ENCODE results near the gene TTLL13. TPM values are rescaled to one million over a fixed set of nuclear protein-coding genes. Genes with fewer than 3 reads are reported as not detected.
A peak's percentile ranks its signal among the peaks of the same experiment; 100 is the strongest.
"Not testable (repeated sequence)": the region's sequence is repeated elsewhere in the genome, so short reads cannot be mapped to it uniquely, and the experiment has no call there.

The TTLL13 gene
- total RNA-seq, 1 experiment from 2014 or later: 1.0 TPM

GRCh38 chr15:90260731-90261130, 11.4 kb downstream of the TTLL13 start:
- H3K27me3 ChIP-seq (ENCODE audit: insufficient read depth, low read length); BruUV-seq (replicated peaks); RAD21 ChIA-PET (ENCODE audit: low non-redundant PET in 1 of 2, low total read pairs in 2 of 2, uncharacterized antibody in 2 of 2, unreplicated experiment in 2 of 2); H3K4me3 ChIP-seq (replicated peaks in 1 of 2; ENCODE audit: low read depth in 1 of 2, low read length in 2 of 2); H3K36me3 ChIP-seq (ENCODE audit: control insufficient read depth in 1 of 2, insufficient read depth in 2 of 2, low read length in 2 of 2); ATAC-seq; H3K27ac ChIP-seq (ENCODE audit: low read depth, low read length); H3K4me2 ChIP-seq (ENCODE audit: low read length); H4K20me1 ChIP-seq (ENCODE audit: insufficient read depth); H3K9me3 ChIP-seq (ENCODE audit: control insufficient read depth in 1 of 2, insufficient read depth in 1 of 2, low read depth in 1 of 2, low read length in 2 of 2); H3K9me2 ChIP-seq (ENCODE audit: insufficient read depth); H2AFZ ChIP-seq (ENCODE audit: low read depth, low read length, poor library complexity, severe bottlenecking); DNase-seq (ENCODE audit: low read depth, low spot score); POLR2A ChIA-PET; intact Hi-C loops (cut with micrococcal nuclease); H3K9ac ChIP-seq (ENCODE audit: low read length); CTCF ChIA-PET: not testable (repeated sequence)
- Histone ChIP-seq H3K4me1 (ENCODE audit: control insufficient read depth in 1 of 2, insufficient read depth in 2 of 2, low read length in 2 of 2) (peaks cover 7 to 30% of the 10 kb centered on the region in 2 experiments; a peak in 3 of 4 replicates), H3K79me2 (ENCODE audit: insufficient read depth, low read length) (peaks cover 11% of the 10 kb centered on the region)

GRCh38 chr15:90261811-90262210, 12.5 kb downstream of the TTLL13 start:
- H4K20me1 ChIP-seq (ENCODE audit: insufficient read depth): no peaks in the 10 kb centered on the region
- H3K79me2 ChIP-seq (ENCODE audit: insufficient read depth, low read length): peaks cover 22% of the 10 kb centered on the region
- no peak for TF ChIP-seq POLR2A (IDR thresholded peaks at IDR 0.05; ENCODE audit: borderline replicate concordance, extremely low read depth, insufficient read depth, insufficient read length)
- TF ChIP-seq JUND (IDR thresholded peaks at IDR 0.05): no peak
- no peak for TF ChIP-seq ELF1 (IDR thresholded peaks at IDR 0.05; ENCODE audit: borderline replicate concordance, low read depth)
- no peaks in the 10 kb centered on the region for H3K27me3 ChIP-seq (ENCODE audit: insufficient read depth, low read length)
- intact Hi-C loops (cut with micrococcal nuclease): no loop called here
- no peak overlapping the region for H3K27ac ChIP-seq (ENCODE audit: low read depth, low read length)
- ChIA-PET RAD21 (ENCODE audit: low non-redundant PET in 1 of 2, low total read pairs in 2 of 2, uncharacterized antibody in 2 of 2, unreplicated experiment in 2 of 2) (interaction anchor here in 1 of 2 experiments (0.6 kb wide), 1 partner anchor 41 kb away, joined by 6 read pairs; no protein-coding TSS in a partner anchor), POLR2A (interaction anchor here (1.0 kb wide), 1 partner anchor 47 kb away, joined by 3 read pairs; no protein-coding TSS in a partner anchor), CTCF (no interaction called here)
- DNase-seq (ENCODE audit: low read depth, low spot score): no peak
- no peak for ATAC-seq
- no peak overlapping the region for H2AFZ ChIP-seq (ENCODE audit: low read depth, low read length, poor library complexity, severe bottlenecking)
- H3K4me2 ChIP-seq (ENCODE audit: low read length): peak overlapping the region; percentile 40
- H3K9me2 ChIP-seq (ENCODE audit: insufficient read depth): no peaks in the 10 kb centered on the region
- no TSS peak for BruUV-seq (replicated peaks)
- H3K4me1 ChIP-seq (ENCODE audit: control insufficient read depth in 1 of 2, insufficient read depth in 2 of 2, low read length in 2 of 2): peaks cover 8 to 36% of the 10 kb centered on the region in 2 experiments
- H3K9me3 ChIP-seq (ENCODE audit: control insufficient read depth in 1 of 2, insufficient read depth in 1 of 2, low read depth in 1 of 2, low read length in 2 of 2): no peaks in the 10 kb centered on the region
- H3K9ac ChIP-seq (ENCODE audit: low read length): no peak overlapping the region
- no peaks in the 10 kb centered on the region; a peak in 1 of 4 replicates for H3K36me3 ChIP-seq (ENCODE audit: control insufficient read depth in 1 of 2, insufficient read depth in 2 of 2, low read length in 2 of 2)
- no peak overlapping the region for H3K4me3 ChIP-seq (replicated peaks in 1 of 2; ENCODE audit: low read depth in 1 of 2, low read length in 2 of 2)
